B cell (primary cell): ENCODE measurements around the gene MSL3B.

Experiments
- EZH2 ChIP-seq: IDR thresholded peaks from 2 replicates; pipeline ENCODE4 v1.6.1; 2012; ENCODE audit warnings: borderline replicate concordance, low read depth, mild to moderate bottlenecking, moderate library complexity, low read length; ENCODE audit not compliant: insufficient read depth, poor library complexity, severe bottlenecking
- TF ChIP-seq, protein P1 (sequence below): fragments of 200-600 bp; IDR thresholded peaks from one replicate; pipeline ENCODE4 v1.8.0; 2022; ENCODE audit warnings: antibody characterized with exemption, mild to moderate bottlenecking

DNA sequence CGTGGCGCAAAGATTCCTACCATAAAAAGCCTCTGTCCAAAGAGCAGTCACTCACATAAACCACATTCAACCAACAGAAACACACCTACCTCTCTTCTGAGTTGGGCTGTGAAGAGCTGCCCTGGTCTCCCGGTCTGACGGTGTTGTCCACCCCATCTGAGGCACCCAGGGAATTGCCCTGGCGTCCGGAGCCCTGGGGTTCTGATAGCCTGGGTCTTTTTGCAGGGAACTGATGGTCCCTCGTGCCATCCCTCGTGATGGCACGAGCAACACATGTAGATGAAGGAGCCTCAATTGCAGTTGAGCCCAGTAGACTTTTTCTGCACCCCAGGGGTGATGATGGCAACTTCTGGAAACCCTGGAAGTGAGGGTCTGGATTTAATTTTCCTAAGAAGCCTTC lies 27.7 kb downstream of the MSL3B start:
- TF ChIP-seq, protein P1, sequence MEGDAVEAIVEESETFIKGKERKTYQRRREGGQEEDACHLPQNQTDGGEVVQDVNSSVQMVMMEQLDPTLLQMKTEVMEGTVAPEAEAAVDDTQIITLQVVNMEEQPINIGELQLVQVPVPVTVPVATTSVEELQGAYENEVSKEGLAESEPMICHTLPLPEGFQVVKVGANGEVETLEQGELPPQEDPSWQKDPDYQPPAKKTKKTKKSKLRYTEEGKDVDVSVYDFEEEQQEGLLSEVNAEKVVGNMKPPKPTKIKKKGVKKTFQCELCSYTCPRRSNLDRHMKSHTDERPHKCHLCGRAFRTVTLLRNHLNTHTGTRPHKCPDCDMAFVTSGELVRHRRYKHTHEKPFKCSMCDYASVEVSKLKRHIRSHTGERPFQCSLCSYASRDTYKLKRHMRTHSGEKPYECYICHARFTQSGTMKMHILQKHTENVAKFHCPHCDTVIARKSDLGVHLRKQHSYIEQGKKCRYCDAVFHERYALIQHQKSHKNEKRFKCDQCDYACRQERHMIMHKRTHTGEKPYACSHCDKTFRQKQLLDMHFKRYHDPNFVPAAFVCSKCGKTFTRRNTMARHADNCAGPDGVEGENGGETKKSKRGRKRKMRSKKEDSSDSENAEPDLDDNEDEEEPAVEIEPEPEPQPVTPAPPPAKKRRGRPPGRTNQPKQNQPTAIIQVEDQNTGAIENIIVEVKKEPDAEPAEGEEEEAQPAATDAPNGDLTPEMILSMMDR: no peak
- TF ChIP-seq EZH2: no peak
